K562 (cell line): ENCODE measurements around the gene LYRM7. TPM values are rescaled to one million over a fixed set of nuclear protein-coding genes. Genes with fewer than 3 reads are reported as not detected.

ENCODE experiments used
- ATAC-seq: fragments of 200-7000 bp; cut with Tn5 transposase; 3 replicates; pipeline ENCODE4 v1.9.1; 2020; ENCODE audit warnings: moderate library complexity
- BruUV-seq: library from RNA; stranded (reverse); fragments of 400-500 nt; replicated peaks from 2 replicates; lab custom pipeline; 2021; lab: Mats Ljungman, UMichigan
- CTCF ChIA-PET: fragments of 300-600 bp; formaldehyde crosslinking; extraction: SDS; loops from one replicate; lab custom pipeline; 2021; ENCODE audit warnings: low intra/inter-chr PET ratio; lab: Yijun Ruan, JAX
- POLR2A ChIA-PET: fragments of 300-600, 350-650 bp; sonication (Branson Sonifier 250); formaldehyde crosslinking; extraction: SDS; loops from one replicate; lab custom pipeline; 2021; ENCODE audit warnings: antibody characterized with exemption, inconsistent platforms; lab: Yijun Ruan, JAX
- DNase-seq, 4 experiments: peaks; one replicate each; pipeline versions ENCODE4 v3.0.0 to v3.0.0-alpha.2; 2011 to 2018; ENCODE audit warnings: low spot score in 3 of 4, mixed read lengths in 3 of 4; ENCODE audit errors: extremely low read depth in 1 of 4
- FAIRE-seq: peaks from 2 replicates; lab custom pipeline; 2011; peaks lifted over from hg19 to GRCh38; lab: Jason Lieb, UNC
- H2AFZ ChIP-seq: 2 replicates; pipeline ENCODE4 v1.6.0; 2011; ENCODE audit warnings: low read depth, low read length, control low read depth, inconsistent platforms
- H3K27ac ChIP-seq: fragments of 200-600 bp; 3 replicates; pipeline ENCODE4 v1.8.0; 2011; ENCODE audit warnings: low read depth, mild to moderate bottlenecking, control low read depth, inconsistent platforms, low read length, moderate library complexity, mixed read lengths; ENCODE audit errors: extremely low read depth
- H3K27me3 ChIP-seq, 2 experiments: fragments of 300-600 bp in 1 of 2; 2 replicates in 1 of 2; 3 replicates in 1 of 2; pipeline versions ENCODE4 v1.6.0 to v1.8.0; 2011; ENCODE audit warnings: inconsistent platforms in 2 of 2, low read length in 2 of 2, mild to moderate bottlenecking in 1 of 2, mixed read lengths in 1 of 2, moderate library complexity in 1 of 2; ENCODE audit not compliant: control insufficient read depth in 2 of 2, insufficient read depth in 2 of 2
- H3K36me3 ChIP-seq: fragments of 300-600 bp; 3 replicates; pipeline ENCODE4 v1.8.0; 2011; ENCODE audit warnings: mild to moderate bottlenecking, low read length, inconsistent platforms; ENCODE audit not compliant: control insufficient read depth, insufficient read depth
- H3K4me1 ChIP-seq, 2 experiments: fragments of 200-600 bp in 1 of 2; replicated peaks in 1 of 2; 2 replicates in 1 of 2; 3 replicates in 1 of 2; pipeline versions ENCODE4 v1.5.1 to v1.8.0; 2011; ENCODE audit warnings: inconsistent platforms in 2 of 2, low read length in 2 of 2, mild to moderate bottlenecking in 1 of 2, mixed read lengths in 1 of 2, moderate library complexity in 1 of 2; ENCODE audit not compliant: control insufficient read depth in 2 of 2, insufficient read depth in 2 of 2
- H3K4me2 ChIP-seq: 2 replicates; pipeline ENCODE4 v1.6.1; 2011; ENCODE audit warnings: low read length, control low read depth, inconsistent platforms, mixed read lengths; ENCODE audit not compliant: insufficient read depth
- H3K4me3 ChIP-seq: fragments of 200-600 bp; sonication (generic), shearing (Covaris generic); 2 replicates; pipeline ENCODE4 v1.5.1; 2016; ENCODE audit warnings: control low read depth, inconsistent platforms
- H3K79me2 ChIP-seq: fragments of 200-600 bp; 3 replicates; pipeline ENCODE4 v1.8.0; 2011; ENCODE audit warnings: low read length, inconsistent platforms; ENCODE audit not compliant: control insufficient read depth, insufficient read depth
- H3K9ac ChIP-seq, 2 experiments: 2 replicates each; pipeline versions ENCODE4 v1.6.0 to v1.6.1; 2011; ENCODE audit warnings: low read depth in 2 of 2, low read length in 2 of 2, control low read depth in 1 of 2, inconsistent platforms in 1 of 2, mild to moderate bottlenecking in 1 of 2, mixed read lengths in 1 of 2; ENCODE audit not compliant: insufficient read depth in 1 of 2
- H3K9me1 ChIP-seq: one replicate; pipeline ENCODE4 v1.6.0; 2011; ENCODE audit warnings: inconsistent platforms, mild to moderate bottlenecking, low read length, moderate library complexity; ENCODE audit not compliant: control insufficient read depth, insufficient read depth
- H3K9me3 ChIP-seq: replicated peaks from 2 replicates; pipeline ENCODE4 v1.5.1; 2011; ENCODE audit warnings: low read depth, low read length, inconsistent platforms; ENCODE audit not compliant: control insufficient read depth, insufficient read depth
- H4K20me1 ChIP-seq: replicated peaks from 2 replicates; pipeline ENCODE4 v1.6.1; 2011; ENCODE audit warnings: low read length, inconsistent platforms, mixed read lengths; ENCODE audit not compliant: control insufficient read depth, insufficient read depth
- CREB3L1 ChIP-seq: fragments of 450-650 bp; IDR thresholded peaks from 2 replicates; pipeline ENCODE4 v1.6.1; 2014; ENCODE audit warnings: low read depth, mild to moderate bottlenecking, moderate library complexity, borderline replicate concordance
- GATA2 ChIP-seq: sonication (generic); formaldehyde crosslinking; IDR thresholded peaks from 2 replicates; pipeline ENCODE4 v1.4.0; 2020; ENCODE audit warnings: mild to moderate bottlenecking, missing genetic modification reagents
- NCOA1 ChIP-seq: fragments of 450-650 bp; IDR thresholded peaks from 2 replicates; pipeline ENCODE4 v1.6.1; 2016; ENCODE audit warnings: low read depth
- RFX5 ChIP-seq: IDR thresholded peaks from 2 replicates; pipeline ENCODE4 v1.6.1; 2011; ENCODE audit warnings: low read depth, mild to moderate bottlenecking, improper control_type of control experiment, low read length
- SPI1 ChIP-seq: IDR thresholded peaks from 2 replicates; pipeline ENCODE4 v1.6.1; 2011; ENCODE audit warnings: low read depth, low read length, control low read depth, borderline replicate concordance
- USF2 ChIP-seq: sonication (generic); formaldehyde crosslinking; IDR thresholded peaks from 2 replicates; pipeline ENCODE4 v1.5.0; 2020; ENCODE audit warnings: missing genetic modification reagents
- WGBS: fragments of 100-300 bp; shearing (Covaris generic); methylation state at CpG from one replicate; pipeline ENCODE4 v1.1.6; 2016; ENCODE audit warnings: low coverage, mixed read lengths; ENCODE audit not compliant: insufficient coverage; ENCODE audit errors: missing lambda C conversion rate; 5-methylcytosine and 5-hydroxymethylcytosine counted together
- in situ Hi-C: fragments of 300-500 bp; cut with MboI; formaldehyde crosslinking; loops from 4 replicates; pipeline ENCODE4 v1.15.0; 2018; ENCODE audit warnings: inconsistent platforms, mixed read lengths
- intact Hi-C: fragments of 100-400 bp; cut with micrococcal nuclease; formaldehyde crosslinking; loops from 2 replicates; pipeline ENCODE4 v1.14.2; 2022
- polyA plus RNA-seq, 8 experiments: library from polyadenylated mRNA; depleted of rRNA in 4 of 8; stranded (reverse) in 5 of 8; unstranded in 3 of 8; fragments of >200 nt; fragmentation: Nextera tagmentation in 2 of 8; fragmentation: Illumina TruSeq in 1 of 8; extraction: Ambion mirVana in 2 of 8; extraction: Trizol in 1 of 8; gene quantifications; 2 replicates each; pipeline versions ENCODE4 v1.2.1 to v1.2.3, GENCODE V29; 2011 to 2014; ENCODE audit warnings: inconsistent platforms in 1 of 8, missing spikeins in 1 of 8
- total RNA-seq, 7 experiments: library from RNA; depleted of rRNA in 6 of 7; stranded (reverse); fragments of >200 nt in 6 of 7; fragmentation: Illumina TruSeq in 2 of 7; extraction: Trizol in 2 of 7; gene quantifications; 2 replicates each; pipeline versions ENCODE4 v1.2.1 to v1.2.3, GENCODE V29; 2011 to 2021; ENCODE audit warnings: low replicate concordance in 1 of 7
- TF ChIP-seq, protein P1 (sequence below), 2 experiments: fragments of 450-650 bp; IDR thresholded peaks; 2 replicates each; pipeline ENCODE4 v1.6.1; 2016
- TF ChIP-seq, protein P2 (sequence below), 2 experiments: fragments of 450-650 bp; IDR thresholded peaks; 2 replicates each; pipeline ENCODE4 v1.6.1; 2016; ENCODE audit warnings: mild to moderate bottlenecking in 2 of 2, borderline replicate concordance in 1 of 2, low read depth in 1 of 2, moderate library complexity in 1 of 2

LYRM7 gene
- total and polyA plus RNA-seq, 9 of the 15 experiments (the other 6 are each of a cell fraction or from before 2014, with no cell fraction given): 16.2 to 70.1 (median 33.3) TPM

DNA sequence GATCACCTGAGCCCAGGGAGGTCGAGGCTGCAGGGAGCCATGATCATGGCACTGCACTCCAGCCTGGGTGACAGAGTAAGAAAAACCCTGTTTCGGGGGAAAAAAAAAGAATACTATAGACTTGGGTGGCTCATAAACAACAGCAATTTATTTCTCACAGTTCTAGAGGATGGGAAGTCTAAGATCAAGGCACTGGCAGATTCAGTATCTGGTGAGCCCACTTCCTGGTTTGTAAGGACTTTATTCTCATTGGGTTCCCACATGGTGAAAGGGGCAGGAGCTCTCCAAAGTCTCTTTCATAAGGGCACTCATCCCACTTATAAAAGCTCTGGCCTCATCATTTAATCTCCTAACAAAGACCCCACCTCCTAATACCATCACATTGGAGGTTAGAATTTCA is 14.4 kb upstream of the LYRM7 start:
- H3K4me2 ChIP-seq: no peak overlapping the region
- no TSS peak for BruUV-seq
- H4K20me1 ChIP-seq: no peaks in the 10 kb centered on the region
- peaks cover 8% of the 10 kb centered on the region for H3K79me2 ChIP-seq
- H3K9me1 ChIP-seq: no peaks in the 10 kb centered on the region
- peaks cover 35% of the 10 kb centered on the region for H3K36me3 ChIP-seq
- 88% methylated on average over 2 of the region's 2 CpGs for WGBS
- ChIA-PET POLR2A (interaction anchor here (0.6 to 1.7 kb wide), 4 partner anchors 8 to 226 kb away, joined by 3 to 4 read pairs (median 4); partner anchors contain the start of gene HINT1), CTCF (no interaction called here)
- no peak overlapping the region for H3K27ac ChIP-seq
- H2AFZ ChIP-seq: no peak overlapping the region
- no peak overlapping the region for H3K4me3 ChIP-seq
- H3K27me3 ChIP-seq: no peaks in the 10 kb centered on the region
- intact Hi-C loops (no loop called here), in situ Hi-C loops (no loop called here)
- H3K9ac ChIP-seq: no peak overlapping the region
- no peak for FAIRE-seq
- no peaks in the 10 kb centered on the region for H3K9me3 ChIP-seq
- H3K4me1 ChIP-seq: no peaks in the 10 kb centered on the region
- ATAC-seq: peak; percentile 9; the same call in 1 of the 3 replicates
- DNase-seq: no peak
- no peak for TF ChIP-seq USF2
- TF ChIP-seq GATA2 (CRISPR knock-in tag): no peak
- TF ChIP-seq SPI1: no peak
- TF ChIP-seq CREB3L1: no peak
- TF ChIP-seq NCOA1: no peak
- no peak for TF ChIP-seq RFX5
- TF ChIP-seq, protein P1, sequence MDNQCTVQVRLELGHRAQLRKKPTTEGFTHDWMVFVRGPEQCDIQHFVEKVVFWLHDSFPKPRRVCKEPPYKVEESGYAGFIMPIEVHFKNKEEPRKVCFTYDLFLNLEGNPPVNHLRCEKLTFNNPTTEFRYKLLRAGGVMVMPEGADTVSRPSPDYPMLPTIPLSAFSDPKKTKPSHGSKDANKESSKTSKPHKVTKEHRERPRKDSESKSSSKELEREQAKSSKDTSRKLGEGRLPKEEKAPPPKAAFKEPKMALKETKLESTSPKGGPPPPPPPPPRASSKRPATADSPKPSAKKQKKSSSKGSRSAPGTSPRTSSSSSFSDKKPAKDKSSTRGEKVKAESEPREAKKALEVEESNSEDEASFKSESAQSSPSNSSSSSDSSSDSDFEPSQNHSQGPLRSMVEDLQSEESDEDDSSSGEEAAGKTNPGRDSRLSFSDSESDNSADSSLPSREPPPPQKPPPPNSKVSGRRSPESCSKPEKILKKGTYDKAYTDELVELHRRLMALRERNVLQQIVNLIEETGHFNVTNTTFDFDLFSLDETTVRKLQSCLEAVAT (IDR thresholded peaks at IDR 0.05): no peak
- TF ChIP-seq, protein P2, sequence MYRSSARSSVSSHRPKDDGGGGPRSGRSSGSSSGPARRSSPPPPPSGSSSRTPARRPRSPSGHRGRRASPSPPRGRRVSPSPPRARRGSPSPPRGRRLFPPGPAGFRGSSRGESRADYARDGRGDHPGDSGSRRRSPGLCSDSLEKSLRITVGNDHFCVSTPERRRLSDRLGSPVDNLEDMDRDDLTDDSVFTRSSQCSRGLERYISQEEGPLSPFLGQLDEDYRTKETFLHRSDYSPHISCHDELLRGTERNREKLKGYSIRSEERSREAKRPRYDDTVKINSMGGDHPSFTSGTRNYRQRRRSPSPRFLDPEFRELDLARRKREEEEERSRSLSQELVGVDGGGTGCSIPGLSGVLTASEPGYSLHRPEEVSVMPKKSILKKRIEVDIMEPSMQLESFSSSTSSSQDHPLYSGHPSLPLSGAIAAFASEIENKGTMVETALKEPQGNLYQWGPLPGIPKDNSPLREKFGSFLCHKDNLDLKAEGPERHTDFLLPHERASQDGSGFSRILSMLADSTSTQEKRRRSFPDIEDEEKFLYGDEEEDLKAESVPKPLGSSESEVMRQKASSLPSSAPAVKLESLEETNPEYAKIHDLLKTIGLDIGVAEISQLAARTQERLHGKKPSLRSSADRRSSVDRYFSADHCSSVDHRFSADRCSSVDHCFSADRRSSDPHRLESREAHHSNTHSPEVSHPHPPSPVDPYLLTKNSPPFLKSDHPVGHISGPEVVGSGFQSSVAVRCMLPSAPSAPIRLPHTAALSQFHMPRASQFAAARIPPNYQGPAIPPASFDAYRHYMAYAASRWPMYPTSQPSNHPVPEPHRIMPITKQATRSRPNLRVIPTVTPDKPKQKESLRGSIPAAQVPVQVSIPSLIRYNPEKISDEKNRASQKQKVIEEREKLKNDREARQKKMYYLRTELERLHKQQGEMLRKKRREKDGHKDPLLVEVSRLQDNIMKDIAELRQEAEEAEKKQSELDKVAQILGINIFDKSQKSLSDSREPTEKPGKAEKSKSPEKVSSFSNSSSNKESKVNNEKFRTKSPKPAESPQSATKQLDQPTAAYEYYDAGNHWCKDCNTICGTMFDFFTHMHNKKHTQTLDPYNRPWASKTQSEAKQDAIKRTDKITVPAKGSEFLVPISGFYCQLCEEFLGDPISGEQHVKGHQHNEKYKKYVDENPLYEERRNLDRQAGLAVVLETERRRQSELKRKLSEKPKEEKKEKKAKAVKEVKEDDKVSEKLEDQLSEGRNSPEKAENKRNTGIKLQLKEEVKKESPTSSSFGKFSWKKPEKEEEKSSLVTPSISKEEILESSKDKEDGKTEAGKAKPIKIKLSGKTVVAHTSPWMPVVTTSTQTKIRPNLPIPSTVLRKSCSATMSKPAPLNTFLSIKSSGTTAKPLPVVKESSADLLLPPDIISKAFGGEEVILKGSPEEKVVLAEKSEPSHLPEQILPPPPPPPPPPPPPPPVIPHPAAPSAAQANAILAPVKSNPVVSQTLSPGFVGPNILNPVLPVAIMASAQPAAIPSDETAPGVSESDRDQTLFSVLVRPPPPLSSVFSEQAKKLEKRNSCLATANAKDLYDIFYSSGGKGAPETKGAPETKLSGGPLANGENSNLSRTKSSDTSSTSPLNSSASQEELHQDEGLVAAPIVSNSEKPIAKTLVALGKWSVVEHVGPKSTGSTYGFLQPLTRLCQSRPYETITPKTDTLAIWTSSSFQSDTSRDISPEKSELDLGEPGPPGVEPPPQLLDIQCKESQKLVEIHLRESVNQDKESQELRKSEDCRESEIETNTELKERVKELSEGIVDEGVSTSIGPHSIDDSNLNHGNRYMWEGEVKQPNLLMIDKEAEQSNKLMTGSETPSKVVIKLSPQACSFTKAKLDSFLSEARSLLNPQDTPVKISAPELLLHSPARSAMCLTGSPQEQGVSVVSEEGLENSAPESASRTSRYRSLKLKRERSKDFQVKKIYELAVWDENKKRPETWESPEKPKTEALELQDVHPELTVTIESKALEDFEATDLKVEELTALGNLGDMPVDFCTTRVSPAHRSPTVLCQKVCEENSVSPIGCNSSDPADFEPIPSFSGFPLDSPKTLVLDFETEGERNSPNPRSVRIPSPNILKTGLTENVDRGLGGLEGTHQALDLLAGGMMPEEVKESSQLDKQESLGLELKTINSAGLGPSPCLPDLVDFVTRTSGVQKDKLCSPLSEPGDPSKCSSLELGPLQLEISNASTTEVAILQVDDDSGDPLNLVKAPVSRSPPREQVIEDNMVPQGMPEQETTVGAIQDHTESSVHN (IDR thresholded peaks at IDR 0.05; ENCODE audit: borderline replicate concordance in 1 of 2, low read depth in 1 of 2): no peak
